ENCODE data around the gene CFAP251.

DNA sequence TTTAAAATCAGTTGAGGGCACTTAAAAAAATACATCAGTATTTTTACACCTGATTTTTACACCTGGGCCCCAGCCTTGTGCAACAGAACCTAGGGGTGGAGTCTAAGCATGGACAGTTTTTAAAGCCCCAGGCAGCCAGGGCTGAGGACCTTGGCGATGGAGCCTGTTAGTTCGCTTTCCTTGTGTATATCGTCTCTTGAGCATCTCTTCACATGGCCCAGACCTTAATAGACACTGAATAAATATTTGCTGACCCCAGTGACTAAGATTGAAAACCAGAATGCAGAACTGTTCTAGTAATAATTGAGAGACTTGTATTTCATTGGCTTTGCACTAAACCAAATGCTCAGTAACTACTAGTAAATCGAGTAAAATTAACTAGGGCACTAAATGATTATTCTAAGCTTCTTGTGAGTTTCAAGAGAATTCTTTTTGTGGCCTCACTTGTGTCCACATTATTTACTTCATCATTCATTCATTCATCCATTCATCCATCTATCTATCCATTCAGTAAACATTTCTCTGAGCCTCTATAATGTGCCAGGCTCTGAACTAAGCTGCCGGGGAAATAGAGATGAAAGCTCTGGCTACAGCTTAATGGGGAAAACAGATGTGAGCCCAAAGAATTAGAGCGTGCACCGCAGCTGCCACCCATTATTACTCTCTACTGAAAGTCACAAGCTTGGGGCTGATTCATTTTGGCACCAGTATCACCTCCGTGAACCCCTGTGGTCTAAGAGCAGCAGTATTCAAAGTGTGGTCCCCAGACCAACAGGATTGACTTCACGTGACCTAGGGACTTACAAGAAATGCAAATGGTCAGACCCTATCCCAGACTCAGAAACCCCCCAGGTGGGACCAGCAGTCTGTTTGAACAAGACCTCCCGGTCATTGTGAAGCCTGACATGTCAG, 72.6 kb downstream of the CFAP251 start:
- TF ChIP-seq, protein P1, sequence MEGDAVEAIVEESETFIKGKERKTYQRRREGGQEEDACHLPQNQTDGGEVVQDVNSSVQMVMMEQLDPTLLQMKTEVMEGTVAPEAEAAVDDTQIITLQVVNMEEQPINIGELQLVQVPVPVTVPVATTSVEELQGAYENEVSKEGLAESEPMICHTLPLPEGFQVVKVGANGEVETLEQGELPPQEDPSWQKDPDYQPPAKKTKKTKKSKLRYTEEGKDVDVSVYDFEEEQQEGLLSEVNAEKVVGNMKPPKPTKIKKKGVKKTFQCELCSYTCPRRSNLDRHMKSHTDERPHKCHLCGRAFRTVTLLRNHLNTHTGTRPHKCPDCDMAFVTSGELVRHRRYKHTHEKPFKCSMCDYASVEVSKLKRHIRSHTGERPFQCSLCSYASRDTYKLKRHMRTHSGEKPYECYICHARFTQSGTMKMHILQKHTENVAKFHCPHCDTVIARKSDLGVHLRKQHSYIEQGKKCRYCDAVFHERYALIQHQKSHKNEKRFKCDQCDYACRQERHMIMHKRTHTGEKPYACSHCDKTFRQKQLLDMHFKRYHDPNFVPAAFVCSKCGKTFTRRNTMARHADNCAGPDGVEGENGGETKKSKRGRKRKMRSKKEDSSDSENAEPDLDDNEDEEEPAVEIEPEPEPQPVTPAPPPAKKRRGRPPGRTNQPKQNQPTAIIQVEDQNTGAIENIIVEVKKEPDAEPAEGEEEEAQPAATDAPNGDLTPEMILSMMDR (IDR thresholded peaks at IDR 0.05), result no peak
- TF ChIP-seq POLR2A (IDR thresholded peaks at IDR 0.05), result no peak

Measured in lower leg skin (tissue), 3 donors.